GM13977 (cell line): ENCODE results near the gene MAP2K3.

Experiments used
- DNase-seq: peaks from one replicate; pipeline ENCODE4 v3.0.0; 2012; ENCODE audit warnings: low spot score
- in situ Hi-C: fragments of 300-500 bp; cut with MboI; formaldehyde crosslinking; loops from one replicate; pipeline ENCODE4 v1.12.0; 2022; ENCODE audit warnings: low sequenced_read_pairs, low pct_unique_long_range_greater_than_20kb, mixed read lengths, inconsistent platforms; ENCODE audit not compliant: unreplicated experiment
- TF ChIP-seq, protein P1 (sequence below): IDR thresholded peaks from 2 replicates; pipeline ENCODE4 v1.5.1; 2012; ENCODE audit warnings: mild to moderate bottlenecking, control low read depth; ENCODE audit not compliant: insufficient read depth; ENCODE audit errors: extremely low read depth, missing control alignments

MAP2K3 gene

GRCh38 chr17:21253646-21254441 is 30.7 kb upstream of the MAP2K3 start:
- in situ Hi-C loops: no loop called here
- TF ChIP-seq, protein P1, sequence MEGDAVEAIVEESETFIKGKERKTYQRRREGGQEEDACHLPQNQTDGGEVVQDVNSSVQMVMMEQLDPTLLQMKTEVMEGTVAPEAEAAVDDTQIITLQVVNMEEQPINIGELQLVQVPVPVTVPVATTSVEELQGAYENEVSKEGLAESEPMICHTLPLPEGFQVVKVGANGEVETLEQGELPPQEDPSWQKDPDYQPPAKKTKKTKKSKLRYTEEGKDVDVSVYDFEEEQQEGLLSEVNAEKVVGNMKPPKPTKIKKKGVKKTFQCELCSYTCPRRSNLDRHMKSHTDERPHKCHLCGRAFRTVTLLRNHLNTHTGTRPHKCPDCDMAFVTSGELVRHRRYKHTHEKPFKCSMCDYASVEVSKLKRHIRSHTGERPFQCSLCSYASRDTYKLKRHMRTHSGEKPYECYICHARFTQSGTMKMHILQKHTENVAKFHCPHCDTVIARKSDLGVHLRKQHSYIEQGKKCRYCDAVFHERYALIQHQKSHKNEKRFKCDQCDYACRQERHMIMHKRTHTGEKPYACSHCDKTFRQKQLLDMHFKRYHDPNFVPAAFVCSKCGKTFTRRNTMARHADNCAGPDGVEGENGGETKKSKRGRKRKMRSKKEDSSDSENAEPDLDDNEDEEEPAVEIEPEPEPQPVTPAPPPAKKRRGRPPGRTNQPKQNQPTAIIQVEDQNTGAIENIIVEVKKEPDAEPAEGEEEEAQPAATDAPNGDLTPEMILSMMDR: no peak
- no peak for DNase-seq

DNA sequence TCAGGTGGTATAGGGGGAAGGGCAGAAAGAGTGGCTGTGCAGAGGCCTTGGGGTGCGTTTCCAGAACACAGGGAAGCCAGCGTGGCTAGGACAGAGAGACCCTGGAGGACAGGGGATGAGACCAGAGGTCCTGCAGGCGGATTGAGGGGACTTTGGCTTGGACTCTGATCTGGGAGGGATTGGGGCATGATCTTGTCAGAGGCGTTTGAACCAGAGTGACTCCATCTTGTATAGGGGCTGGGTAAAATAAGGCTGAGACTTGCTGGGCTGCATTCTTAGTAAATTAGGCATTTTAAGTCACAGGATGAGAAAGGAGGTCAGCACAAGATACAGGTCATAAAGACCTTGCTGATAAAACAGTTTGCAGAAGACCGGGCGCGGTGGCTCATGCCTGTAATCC is 25.9 kb upstream of the MAP2K3 start:
- TF ChIP-seq, protein P1: no peak
- no peak for DNase-seq
- in situ Hi-C loops: no loop called here

DNA sequence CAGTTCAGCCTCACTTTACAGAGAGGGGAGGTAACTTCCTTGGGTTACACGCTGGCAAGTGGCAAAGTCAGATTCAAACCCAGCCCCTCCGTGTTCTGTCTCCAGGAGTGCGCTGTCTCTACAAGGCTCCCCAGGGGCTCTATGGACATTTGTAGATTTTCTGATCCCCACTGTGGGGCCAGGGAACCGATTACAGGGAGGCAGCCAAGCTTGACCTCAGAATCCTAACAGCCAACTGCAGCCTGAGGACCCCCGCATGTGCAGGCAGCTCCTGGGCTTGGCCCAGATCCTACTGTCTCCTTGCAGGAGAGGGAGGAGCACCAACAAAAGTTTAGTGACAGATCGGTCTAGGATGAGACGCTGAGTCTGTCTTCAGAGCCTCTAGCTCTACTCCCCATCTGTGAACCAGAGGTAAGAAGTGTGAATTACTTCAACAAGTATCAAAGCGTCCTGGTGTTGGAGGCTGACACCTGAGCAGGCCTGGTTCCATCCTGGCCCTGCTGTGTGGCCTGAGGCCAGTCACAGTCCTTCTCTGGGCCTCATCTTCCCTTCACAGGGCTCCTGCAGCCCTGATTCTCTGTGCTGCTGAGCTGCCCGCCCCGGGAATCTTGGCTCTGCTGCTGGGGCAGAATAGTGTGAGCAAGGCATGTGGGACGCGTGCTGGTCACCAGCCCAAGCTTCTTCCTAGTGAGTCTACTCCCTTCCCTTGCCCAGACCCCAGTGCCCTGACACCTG is 22.1 kb upstream of the MAP2K3 start:
- DNase-seq: no peak
- in situ Hi-C loops: no loop called here
- TF ChIP-seq, protein P1: no peak

DNA sequence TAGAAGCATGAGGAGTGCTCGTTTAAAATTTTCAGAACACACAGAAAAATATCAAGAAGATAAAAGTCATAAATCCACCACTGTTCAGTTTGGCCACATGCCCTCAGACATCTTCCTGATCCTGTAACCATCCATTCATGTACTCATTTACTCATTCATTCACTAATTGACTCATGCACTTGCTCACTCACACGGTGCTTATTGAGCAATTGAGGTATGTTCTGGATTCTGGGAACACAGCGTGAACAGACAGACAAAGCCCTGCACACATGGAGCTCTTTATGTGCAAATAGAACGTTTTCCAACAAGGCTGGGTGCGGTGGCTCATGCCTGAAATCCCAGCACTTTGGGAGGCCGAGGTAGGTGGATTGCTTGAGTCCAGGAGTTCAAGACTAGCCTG is 21.1 kb upstream of the MAP2K3 start:
- DNase-seq: no peak
- in situ Hi-C loops: no loop called here
- TF ChIP-seq, protein P1: no peak

GRCh38 chr17:21268596-21269188 is 15.8 kb upstream of the MAP2K3 start:
- TF ChIP-seq, protein P1: no peak
- no peak for DNase-seq
- in situ Hi-C loops: no loop called here

GRCh38 chr17:21269394-21269793 is 15.1 kb upstream of the MAP2K3 start:
- no peak for DNase-seq
- in situ Hi-C loops: no loop called here
- TF ChIP-seq, protein P1: no peak
